HUES64 (cell line): ENCODE results near the gene FGFR3.
"Not testable (repeated sequence)": the region's sequence is repeated elsewhere in the genome, so short reads cannot be mapped to it uniquely, and the experiment has no call there.

Experiments
- H3K27ac ChIP-seq: 2 replicates; pipeline ENCODE4 v1.7.0; 2013; ENCODE audit warnings: low read depth, low read length, inconsistent platforms
- H3K27me3 ChIP-seq: 2 replicates; pipeline ENCODE4 v1.6.1; 2013; ENCODE audit warnings: mild to moderate bottlenecking, low read length; ENCODE audit not compliant: insufficient read depth
- H3K36me3 ChIP-seq: 2 replicates; pipeline ENCODE4 v1.6.1; 2013; ENCODE audit warnings: mild to moderate bottlenecking, low read length; ENCODE audit not compliant: insufficient read depth
- H3K4me1 ChIP-seq: 2 replicates; pipeline ENCODE4 v1.6.1; 2013; ENCODE audit warnings: mild to moderate bottlenecking, low read length, moderate library complexity; ENCODE audit not compliant: insufficient read depth
- H3K4me3 ChIP-seq: 2 replicates; pipeline ENCODE4 v1.5.1; 2013; ENCODE audit warnings: mild to moderate bottlenecking, low read length, moderate library complexity
- H3K9ac ChIP-seq: 2 replicates; pipeline ENCODE4 v1.6.1; 2013; ENCODE audit warnings: mild to moderate bottlenecking, low read depth, low read length
- H3K9me3 ChIP-seq: 2 replicates; pipeline ENCODE4 v1.6.1; 2013; ENCODE audit warnings: low read depth, low read length; ENCODE audit not compliant: insufficient read depth
- WGBS: fragments of 150-250, 120-280 bp; methylation state at CpG from one replicate; pipeline ENCODE4 v1.1.7; 2013; ENCODE audit warnings: missing lambda C conversion rate; 5-methylcytosine and 5-hydroxymethylcytosine counted together

The FGFR3 gene

DNA sequence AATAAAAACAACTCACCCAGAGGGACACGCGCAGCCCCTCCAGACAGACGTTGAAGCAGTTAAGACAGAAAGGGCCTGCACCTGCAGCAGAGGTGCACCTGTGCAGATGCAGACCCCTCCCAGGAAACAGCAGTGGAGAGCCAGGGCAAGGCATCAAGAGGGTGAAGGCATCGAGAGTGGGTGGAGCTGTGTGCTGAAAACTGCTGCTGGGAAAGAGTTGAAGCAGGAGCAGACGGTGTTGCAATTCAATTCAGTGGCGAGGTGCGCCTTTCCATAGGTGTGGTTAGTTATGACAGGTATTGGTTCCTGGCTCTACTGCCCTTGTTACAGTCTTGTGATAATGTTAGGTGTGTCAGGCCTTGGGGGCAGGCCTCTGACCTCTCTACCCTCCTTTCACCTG is 46.2 kb downstream of the FGFR3 start:
- H3K36me3 ChIP-seq, result peaks cover 72% of the 10 kb centered on the region
- no peaks in the 10 kb centered on the region for H3K4me1 ChIP-seq
- 96% methylated on average over 7 of the region's 7 CpGs for WGBS
- no peaks in the 10 kb centered on the region for H3K9me3 ChIP-seq
- H3K27me3 ChIP-seq, result no peaks in the 10 kb centered on the region
- H3K4me3 ChIP-seq, result no peak overlapping the region
- H3K9ac ChIP-seq, result no peak overlapping the region
- no peak overlapping the region for H3K27ac ChIP-seq

GRCh38 chr4:1841201-1841886 is 48.3 kb downstream of the FGFR3 start:
- H3K9ac ChIP-seq, result no peak overlapping the region
- no peaks in the 10 kb centered on the region for H3K27me3 ChIP-seq
- peaks cover 62% of the 10 kb centered on the region for H3K36me3 ChIP-seq
- H3K4me3 ChIP-seq, result no peak overlapping the region
- H3K9me3 ChIP-seq, result no peaks in the 10 kb centered on the region
- H3K4me1 ChIP-seq, result no peaks in the 10 kb centered on the region
- 95% methylated on average over 31 of the region's 31 CpGs for WGBS
- H3K27ac ChIP-seq, result no peak overlapping the region

GRCh38 chr4:1841887-1842210 is 48.8 kb downstream of the FGFR3 start:
- 95% methylated on average over 9 of the region's 9 CpGs for WGBS
- H3K36me3 ChIP-seq, result peaks cover 62% of the 10 kb centered on the region
- H3K27ac ChIP-seq, result no peak overlapping the region
- H3K27me3 ChIP-seq, result no peaks in the 10 kb centered on the region
- no peaks in the 10 kb centered on the region for H3K4me1 ChIP-seq
- no peaks in the 10 kb centered on the region for H3K9me3 ChIP-seq
- no peak overlapping the region for H3K9ac ChIP-seq
- H3K4me3 ChIP-seq, result no peak overlapping the region

- Histone ChIP-seq H3K27me3 (no peaks in the 10 kb centered on the region), H3K27ac (no peak overlapping the region), H3K9me3 (no peaks in the 10 kb centered on the region), H3K9ac (no peak overlapping the region), H3K4me1 (no peaks in the 10 kb centered on the region), H3K36me3 (peaks cover 62% of the 10 kb centered on the region), H3K4me3 (no peak overlapping the region)
- 94% methylated on average over 13 of the region's 13 CpGs for WGBS
These were observed 49.3 kb downstream of the FGFR3 start for GRCh38 chr4:1842339-1842895.

DNA sequence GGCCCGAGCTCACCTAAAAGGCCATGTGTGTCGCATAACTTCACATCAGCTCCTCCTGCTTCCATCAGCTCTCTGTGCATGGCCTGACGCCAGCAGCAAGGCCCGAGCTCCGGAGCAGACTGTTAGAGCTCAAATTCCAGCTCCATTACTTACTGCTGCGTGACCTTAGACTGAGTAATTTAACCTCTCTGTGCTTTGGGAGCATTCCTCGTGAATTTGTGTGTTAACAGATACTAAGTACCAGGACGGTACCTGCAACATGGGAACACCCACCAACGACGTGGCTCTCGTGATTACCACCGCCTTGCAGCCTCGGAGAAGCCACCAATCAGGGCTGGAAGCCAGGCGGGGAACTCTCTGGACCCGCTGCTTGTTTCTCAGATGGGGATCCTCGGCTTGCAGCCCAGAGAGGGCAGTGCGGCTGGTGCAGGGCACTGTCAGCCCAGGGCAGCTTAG is 49.9 kb downstream of the FGFR3 start:
- Histone ChIP-seq H3K4me3 (no peak overlapping the region), H3K27me3 (no peaks in the 10 kb centered on the region), H3K9ac (no peak overlapping the region), H3K27ac (no peak overlapping the region), H3K4me1 (no peaks in the 10 kb centered on the region), H3K36me3 (peaks cover 63% of the 10 kb centered on the region), H3K9me3 (no peaks in the 10 kb centered on the region)
- 95% methylated on average over 17 of the region's 17 CpGs for WGBS

DNA sequence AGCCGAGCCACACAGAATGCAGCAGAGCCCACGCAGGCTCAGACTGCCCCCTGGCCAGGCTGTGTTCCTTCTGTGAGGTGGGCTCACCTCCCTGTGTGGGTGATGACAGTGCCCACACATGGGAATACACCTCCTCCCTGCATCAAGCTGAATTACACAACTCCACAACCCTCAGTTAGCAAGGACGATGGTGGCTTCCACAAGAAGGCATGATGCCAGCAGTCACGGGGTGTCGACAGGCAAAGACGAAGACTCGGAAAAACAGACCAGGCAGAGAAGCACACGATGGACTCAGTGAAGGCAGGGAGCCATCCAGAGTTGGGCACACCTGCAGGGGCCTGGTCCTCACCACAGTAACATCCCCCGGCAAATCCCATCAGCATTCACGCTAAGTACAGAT is 50.8 kb downstream of the FGFR3 start:
- Histone ChIP-seq H3K4me3 (no peak overlapping the region), H3K36me3 (peaks cover 56% of the 10 kb centered on the region), H3K9me3 (no peaks in the 10 kb centered on the region), H3K27me3 (no peaks in the 10 kb centered on the region), H3K9ac (no peak overlapping the region), H3K27ac (no peak overlapping the region), H3K4me1 (no peaks in the 10 kb centered on the region)
- WGBS, result 95% methylated on average over 10 of the region's 10 CpGs

GRCh38 chr4:1844618-1845017 is 51.5 kb downstream of the FGFR3 start:
- WGBS, result 97% methylated on average over 10 of the region's 10 CpGs
- H3K27ac ChIP-seq, H3K27me3 ChIP-seq, H3K9me3 ChIP-seq, H3K9ac ChIP-seq, H3K4me3 ChIP-seq, H3K4me1 ChIP-seq: not testable (repeated sequence)
- peaks cover 49% of the 10 kb centered on the region for H3K36me3 ChIP-seq

DNA sequence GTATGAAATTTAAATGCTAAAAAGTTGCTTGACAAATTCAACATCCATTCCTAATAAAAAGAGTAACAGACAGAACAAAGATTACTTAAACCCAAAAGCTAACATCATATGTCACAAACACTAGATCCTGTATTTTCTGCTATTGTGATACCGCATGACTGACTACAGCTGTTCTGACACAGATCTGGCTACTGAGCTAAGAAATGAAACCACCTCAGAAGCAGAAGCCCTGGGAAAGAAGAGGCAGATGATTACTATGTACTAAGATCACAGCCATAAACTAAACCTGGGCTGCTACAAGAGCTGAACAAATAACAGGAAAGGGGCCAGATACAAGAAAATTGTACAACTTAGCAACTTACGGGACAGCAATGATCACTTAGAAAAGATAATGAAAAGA is 53.5 kb downstream of the FGFR3 start:
- Histone ChIP-seq H3K9me3 (no peaks in the 10 kb centered on the region), H3K27ac (no peak overlapping the region), H3K36me3 (peaks cover 36% of the 10 kb centered on the region), H3K9ac (no peak overlapping the region), H3K27me3 (no peaks in the 10 kb centered on the region), H3K4me1 (no peaks in the 10 kb centered on the region), H3K4me3 (no peak overlapping the region)
- WGBS, result 100% methylated on average over 1 of the region's 2 CpGs

DNA sequence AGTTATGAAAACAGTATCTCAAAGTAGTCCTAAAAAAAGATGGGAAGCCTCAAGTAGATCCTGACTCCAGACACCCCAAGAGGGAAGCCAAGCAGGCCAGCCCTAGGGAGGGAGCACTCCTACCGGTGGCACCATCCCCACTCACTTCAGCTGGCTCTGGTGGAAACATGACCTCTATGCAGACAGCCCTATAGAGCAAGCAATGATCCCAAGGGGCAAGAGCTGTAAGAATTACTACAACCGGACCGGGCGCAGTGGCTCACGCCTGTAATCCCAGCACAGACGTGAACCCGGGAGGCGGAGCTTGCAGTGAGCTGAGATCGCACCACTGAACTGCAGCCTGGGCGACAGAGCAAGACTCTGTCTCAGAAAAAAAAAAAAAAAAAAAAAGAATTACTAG is 57.2 kb downstream of the FGFR3 start:
- Histone ChIP-seq H3K27me3 (peaks cover 5% of the 10 kb centered on the region; the same call in 1 of the 2 replicates), H3K4me1 (no peaks in the 10 kb centered on the region), H3K9me3 (no peaks in the 10 kb centered on the region), H3K27ac (no peak overlapping the region), H3K36me3 (peaks cover 17% of the 10 kb centered on the region), H3K9ac (no peak overlapping the region), H3K4me3 (no peak overlapping the region)
- 93% methylated on average over 10 of the region's 10 CpGs for WGBS

DNA sequence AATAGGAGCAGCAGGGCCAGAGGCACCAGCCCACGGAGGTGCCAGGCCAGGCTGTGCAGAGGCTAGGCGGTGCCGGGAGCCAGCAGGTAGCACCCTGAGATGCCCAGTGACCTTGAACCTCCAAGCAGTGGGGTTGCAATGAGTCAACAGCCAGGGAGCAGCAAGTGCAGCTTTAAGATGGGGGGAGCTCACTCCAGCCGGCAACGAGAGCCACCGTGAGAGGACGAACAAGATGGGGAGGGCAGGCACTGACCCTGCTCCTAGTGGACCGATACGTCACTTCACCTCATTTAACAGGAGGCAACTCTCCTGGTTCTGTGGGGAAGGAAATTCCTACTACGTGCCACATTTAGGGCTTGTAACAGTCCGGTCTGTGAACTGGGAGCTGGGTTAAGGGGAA is 58.1 kb downstream of the FGFR3 start:
- Histone ChIP-seq H3K27me3 (peaks cover 5% of the 10 kb centered on the region), H3K9ac (no peak overlapping the region), H3K4me1 (no peaks in the 10 kb centered on the region), H3K4me3 (no peak overlapping the region), H3K9me3 (no peaks in the 10 kb centered on the region), H3K27ac (no peak overlapping the region), H3K36me3 (peaks cover 13% of the 10 kb centered on the region)
- 89% methylated on average over 11 of the region's 11 CpGs for WGBS

GRCh38 chr4:1851575-1852410 is 58.7 kb downstream of the FGFR3 start:
- H3K36me3 ChIP-seq, result peaks cover 7% of the 10 kb centered on the region
- no peaks in the 10 kb centered on the region for H3K9me3 ChIP-seq
- 90% methylated on average over 16 of the region's 16 CpGs for WGBS
- H3K27me3 ChIP-seq, result peaks cover 11% of the 10 kb centered on the region
- H3K27ac ChIP-seq, result no peak overlapping the region
- no peak overlapping the region for H3K4me3 ChIP-seq
- no peak overlapping the region for H3K9ac ChIP-seq
- H3K4me1 ChIP-seq, result no peaks in the 10 kb centered on the region
